ENCODE data around the gene RFX1.

The RFX1 gene

GRCh38 chr19:13959141-13959961 lies 46.8 kb downstream of the RFX1 start:
- no peak for DNase-seq
- H3F3A ChIP-seq (ENCODE audit: insufficient read depth, low read length) = no peaks in the 10 kb centered on the region
- H2AFZ ChIP-seq (ENCODE audit: low read length) = no peak overlapping the region
- no peaks in the 10 kb centered on the region for H3K36me3 ChIP-seq (replicated peaks; ENCODE audit: insufficient read depth, low read length)
- no peak for TF ChIP-seq EZH2 (optimal IDR thresholded peaks at IDR 0.05; ENCODE audit: low read depth, low read length)
- no peak for TF ChIP-seq CTCF (IDR thresholded peaks at IDR 0.05; ENCODE audit: low read length)
- TF ChIP-seq EZH2phosphoT487 (IDR thresholded peaks at IDR 0.05; ENCODE audit: low read length) = no peak
- no peak overlapping the region for H3K4me3 ChIP-seq (ENCODE audit: low read length)
- no peaks in the 10 kb centered on the region for H3K9me3 ChIP-seq (replicated peaks; ENCODE audit: insufficient read depth, low read length)
- H3K4me1 ChIP-seq (ENCODE audit: low read length) = no peaks in the 10 kb centered on the region
- H3K27ac ChIP-seq (ENCODE audit: low read length) = no peak overlapping the region
- H3K27me3 ChIP-seq (replicated peaks; ENCODE audit: insufficient read depth, low read length) = no peaks in the 10 kb centered on the region
- H3K9ac ChIP-seq (ENCODE audit: low read length) = no peak overlapping the region
- H3K79me2 ChIP-seq (ENCODE audit: low read length) = peaks cover 3% of the 10 kb centered on the region
- no peak overlapping the region for H3K4me2 ChIP-seq (ENCODE audit: low read depth, low read length)
- no peaks in the 10 kb centered on the region for H3K9me2 ChIP-seq (replicated peaks; ENCODE audit: insufficient read depth, low read length)
- H4K20me1 ChIP-seq (ENCODE audit: insufficient read depth, low read length) = no peaks in the 10 kb centered on the region

GRCh38 chr19:13958043-13958442 lies 48.1 kb downstream of the RFX1 start:
- Histone ChIP-seq H3K9ac (ENCODE audit: low read length) (no peak overlapping the region), H3K4me2 (ENCODE audit: low read depth, low read length) (no peak overlapping the region), H3K4me3 (ENCODE audit: low read length) (no peak overlapping the region), H3K36me3 (replicated peaks; ENCODE audit: insufficient read depth, low read length) (no peaks in the 10 kb centered on the region), H3K4me1 (ENCODE audit: low read length) (peaks cover 7% of the 10 kb centered on the region), H4K20me1 (ENCODE audit: insufficient read depth, low read length) (no peaks in the 10 kb centered on the region), H2AFZ (ENCODE audit: low read length) (no peak overlapping the region), H3K9me3 (replicated peaks; ENCODE audit: insufficient read depth, low read length) (no peaks in the 10 kb centered on the region), H3K79me2 (ENCODE audit: low read length) (peaks cover 16% of the 10 kb centered on the region), H3K27ac (ENCODE audit: low read length) (no peak overlapping the region), H3F3A (ENCODE audit: insufficient read depth, low read length) (no peaks in the 10 kb centered on the region), H3K9me2 (replicated peaks; ENCODE audit: insufficient read depth, low read length) (no peaks in the 10 kb centered on the region), H3K27me3 (replicated peaks; ENCODE audit: insufficient read depth, low read length) (no peaks in the 10 kb centered on the region)
- TF ChIP-seq EZH2 (optimal IDR thresholded peaks at IDR 0.05; ENCODE audit: low read depth, low read length) (no peak), EZH2phosphoT487 (IDR thresholded peaks at IDR 0.05; ENCODE audit: low read length) (no peak), CTCF (IDR thresholded peaks at IDR 0.05; ENCODE audit: low read length) (no peak)
- no peak for DNase-seq

- no peaks in the 10 kb centered on the region for H3K27me3 ChIP-seq (replicated peaks; ENCODE audit: insufficient read depth, low read length)
- no peak overlapping the region for H3K4me2 ChIP-seq (ENCODE audit: low read depth, low read length)
- H3K4me3 ChIP-seq (ENCODE audit: low read length) = no peak overlapping the region
- H3K79me2 ChIP-seq (ENCODE audit: low read length) = peaks cover 21% of the 10 kb centered on the region
- H2AFZ ChIP-seq (ENCODE audit: low read length) = no peak overlapping the region
- H3F3A ChIP-seq (ENCODE audit: insufficient read depth, low read length) = no peaks in the 10 kb centered on the region
- no peak overlapping the region for H3K27ac ChIP-seq (ENCODE audit: low read length)
- no peaks in the 10 kb centered on the region for H3K9me3 ChIP-seq (replicated peaks; ENCODE audit: insufficient read depth, low read length)
- no peak for DNase-seq
- no peaks in the 10 kb centered on the region for H4K20me1 ChIP-seq (ENCODE audit: insufficient read depth, low read length)
- no peak overlapping the region for H3K9ac ChIP-seq (ENCODE audit: low read length)
- peaks cover 7% of the 10 kb centered on the region for H3K4me1 ChIP-seq (ENCODE audit: low read length)
- H3K36me3 ChIP-seq (replicated peaks; ENCODE audit: insufficient read depth, low read length) = no peaks in the 10 kb centered on the region
- no peaks in the 10 kb centered on the region for H3K9me2 ChIP-seq (replicated peaks; ENCODE audit: insufficient read depth, low read length)
- TF ChIP-seq EZH2phosphoT487 (IDR thresholded peaks at IDR 0.05; ENCODE audit: low read length) = no peak
- no peak for TF ChIP-seq EZH2 (optimal IDR thresholded peaks at IDR 0.05; ENCODE audit: low read depth, low read length)
- TF ChIP-seq CTCF (IDR thresholded peaks at IDR 0.05; ENCODE audit: low read length) = no peak
Measured at GRCh38 chr19:13957051-13957450, 49.1 kb downstream of the RFX1 start.

Data from MM.1S (cell line).